TTC549 (cell line): ENCODE results near the gene STMN3.

Experiments
- FAIRE-seq: peaks from 2 replicates; lab custom pipeline; 2012; peaks lifted over from hg19 to GRCh38; lab: Jason Lieb, UNC

The STMN3 gene

DNA sequence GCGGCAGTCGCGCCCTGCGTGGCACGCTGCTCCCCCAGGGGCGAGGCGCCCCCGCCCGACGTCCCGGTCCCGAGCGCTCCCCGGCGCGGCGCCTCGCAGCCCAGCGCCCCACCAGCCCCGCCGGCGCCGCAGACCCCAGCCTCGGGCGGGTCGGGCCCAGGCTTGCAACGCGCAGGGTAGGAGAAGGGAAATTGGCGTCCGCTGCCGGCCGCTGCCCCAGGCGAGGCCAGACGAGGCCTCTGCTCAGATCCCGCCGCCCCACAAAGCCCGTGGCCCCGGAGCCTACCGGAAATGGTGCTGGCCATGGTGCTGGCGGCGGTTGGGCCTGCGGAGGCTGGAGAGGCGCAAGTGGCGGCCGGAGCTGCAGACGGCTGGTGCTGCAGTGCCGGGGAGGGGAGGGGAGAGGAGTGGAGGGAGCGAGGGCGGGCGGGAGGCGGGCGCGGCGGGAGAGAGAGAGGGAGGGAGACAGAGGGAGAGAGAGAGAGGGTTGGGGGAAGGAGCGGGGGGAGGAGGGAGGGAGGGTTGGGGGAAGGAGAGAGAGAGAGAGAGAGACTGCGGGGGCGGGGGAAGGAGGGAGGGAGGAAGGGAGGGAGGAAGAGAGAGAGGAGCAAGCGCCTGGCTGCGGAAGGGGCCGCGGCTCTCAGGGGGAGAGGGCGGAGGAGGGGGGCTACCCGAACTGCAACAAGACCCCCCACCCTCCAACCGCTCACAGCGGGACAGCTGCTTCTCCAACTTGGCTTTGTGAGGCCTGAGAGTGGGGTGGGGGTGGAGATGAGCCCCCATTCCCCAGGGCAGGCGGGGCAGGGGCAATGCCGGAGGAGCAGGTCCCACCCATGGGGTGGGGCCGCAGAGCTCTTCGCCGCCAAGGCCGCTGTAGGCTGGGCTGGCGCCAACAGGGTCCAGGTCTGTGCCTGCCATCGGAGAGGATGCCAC, at the start of gene STMN3:
TSS of gene STMN3 (minus strand) at position 384 of the 933 bp plus-strand sequence. CDS start at position 305, 79 bp downstream.
- FAIRE-seq = no peak

DNA sequence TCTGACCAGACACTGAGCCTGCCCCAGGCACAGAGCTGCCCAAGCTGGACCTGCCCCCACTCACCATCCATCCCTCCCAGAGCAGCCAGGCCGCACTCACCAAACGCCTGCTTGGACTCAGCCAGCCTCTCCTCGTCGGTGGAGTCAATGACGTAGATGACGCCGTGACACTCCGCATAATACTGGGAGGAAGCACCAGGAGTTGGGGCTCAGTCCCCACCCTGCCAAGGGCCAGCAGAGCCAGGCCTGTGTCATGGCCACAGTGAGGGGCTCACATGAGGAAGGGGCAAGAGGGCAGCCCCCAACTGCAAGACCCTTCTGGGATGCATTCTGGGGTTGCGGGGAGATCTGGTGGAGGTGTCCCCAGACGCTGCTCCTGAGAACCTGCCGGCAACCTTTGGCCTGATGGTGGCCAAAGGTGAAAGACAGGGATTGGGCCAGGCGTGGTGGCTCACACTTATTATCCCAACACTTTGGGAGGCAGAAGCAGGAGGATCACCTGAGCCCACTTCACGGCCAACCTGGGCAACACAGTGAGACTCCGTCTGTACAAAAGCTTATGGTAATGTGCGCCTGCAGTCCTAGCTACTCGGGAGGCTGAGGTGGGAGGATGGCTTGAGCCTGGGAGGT, 48.9 kb upstream of the STMN3 start:
- no peak for FAIRE-seq

DNA sequence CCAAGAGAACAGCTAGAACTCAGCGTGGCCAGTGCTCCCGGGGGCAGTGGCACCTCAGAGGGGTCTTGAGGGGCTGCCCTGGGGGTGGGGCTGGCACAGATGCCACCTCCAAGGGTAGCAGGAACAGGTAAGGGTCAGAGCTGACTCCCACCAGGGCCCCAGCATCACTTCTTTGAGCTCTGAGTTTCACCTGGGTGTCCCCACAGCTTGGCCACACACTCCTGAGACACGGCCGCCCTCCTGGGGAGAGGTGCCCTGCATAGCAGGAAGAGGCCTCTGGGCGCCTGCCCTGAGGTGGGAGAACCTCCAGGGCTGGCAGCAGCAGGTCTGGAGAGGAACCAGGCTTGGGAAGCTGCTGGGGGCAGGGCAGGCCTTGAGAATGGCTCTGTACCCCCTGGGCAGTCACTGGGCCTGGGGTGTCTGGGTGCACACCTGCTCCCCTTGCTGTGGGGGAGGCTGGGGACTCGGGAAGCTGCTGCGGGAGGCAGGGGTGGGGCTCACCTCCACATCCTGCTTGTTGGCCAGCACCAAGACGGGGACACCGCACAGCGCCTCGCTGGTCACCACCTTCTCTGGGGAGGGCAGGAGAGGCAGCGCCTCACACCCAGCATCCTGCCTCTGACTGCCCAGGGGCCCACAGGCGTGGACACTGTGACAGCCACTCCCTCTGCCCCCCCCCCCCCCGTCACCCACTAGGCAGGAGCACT, 48.3 kb upstream of the STMN3 start:
- FAIRE-seq = no peak

DNA sequence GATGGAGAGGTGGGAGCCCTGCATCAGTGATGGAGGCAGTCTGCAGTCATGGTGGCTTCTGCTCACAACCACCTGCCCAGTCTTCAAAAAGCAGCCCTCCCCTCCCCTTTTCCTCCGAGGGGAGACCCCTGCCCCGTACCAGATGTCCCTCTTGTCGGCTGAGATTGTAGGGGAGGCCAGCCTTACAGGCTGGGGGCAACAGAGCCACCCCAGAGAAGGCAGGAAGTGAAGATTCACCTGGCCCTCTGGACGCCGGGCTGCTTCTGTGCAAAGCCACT, 47.8 kb upstream of the STMN3 start:
- FAIRE-seq = no peak

GRCh38 chr20:63700199-63701050, 47.2 kb upstream of the STMN3 start:
- no peak for FAIRE-seq

DNA sequence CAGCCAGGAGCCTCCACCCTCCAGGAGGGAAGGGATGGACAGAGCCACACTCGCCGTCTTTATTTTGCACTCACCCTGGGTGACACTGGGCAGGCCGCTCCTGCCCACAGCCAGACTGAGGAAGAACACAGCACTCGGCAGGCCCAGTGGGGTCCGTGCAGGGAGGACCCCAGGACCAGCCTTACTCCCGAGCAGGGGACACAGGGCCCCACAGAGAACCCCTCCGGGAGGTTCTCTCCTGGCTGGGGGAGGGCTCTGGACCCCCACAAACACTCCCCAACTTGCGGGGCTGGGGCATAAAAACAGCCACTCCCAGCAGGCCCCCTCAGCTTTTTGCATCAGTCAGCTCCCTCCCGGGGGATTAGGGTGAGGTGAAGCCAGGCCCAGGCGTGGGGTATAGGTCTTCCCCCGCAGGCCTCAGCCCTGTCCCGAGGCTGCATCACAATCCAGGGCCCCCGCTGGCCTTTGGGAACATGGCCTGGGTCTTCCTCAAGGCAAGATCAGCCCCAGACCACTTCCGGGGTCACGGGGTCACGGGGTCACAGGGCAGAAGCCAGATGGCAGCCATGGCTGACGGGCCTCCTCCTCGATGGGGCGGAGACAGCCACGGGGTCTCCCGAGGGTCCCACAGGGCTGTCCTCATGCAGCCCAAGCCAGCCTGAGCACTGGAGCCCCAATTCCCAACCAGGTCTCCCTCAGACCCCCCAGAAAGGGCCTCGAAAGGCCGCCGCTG, 46.4 kb upstream of the STMN3 start:
- FAIRE-seq = no peak

DNA sequence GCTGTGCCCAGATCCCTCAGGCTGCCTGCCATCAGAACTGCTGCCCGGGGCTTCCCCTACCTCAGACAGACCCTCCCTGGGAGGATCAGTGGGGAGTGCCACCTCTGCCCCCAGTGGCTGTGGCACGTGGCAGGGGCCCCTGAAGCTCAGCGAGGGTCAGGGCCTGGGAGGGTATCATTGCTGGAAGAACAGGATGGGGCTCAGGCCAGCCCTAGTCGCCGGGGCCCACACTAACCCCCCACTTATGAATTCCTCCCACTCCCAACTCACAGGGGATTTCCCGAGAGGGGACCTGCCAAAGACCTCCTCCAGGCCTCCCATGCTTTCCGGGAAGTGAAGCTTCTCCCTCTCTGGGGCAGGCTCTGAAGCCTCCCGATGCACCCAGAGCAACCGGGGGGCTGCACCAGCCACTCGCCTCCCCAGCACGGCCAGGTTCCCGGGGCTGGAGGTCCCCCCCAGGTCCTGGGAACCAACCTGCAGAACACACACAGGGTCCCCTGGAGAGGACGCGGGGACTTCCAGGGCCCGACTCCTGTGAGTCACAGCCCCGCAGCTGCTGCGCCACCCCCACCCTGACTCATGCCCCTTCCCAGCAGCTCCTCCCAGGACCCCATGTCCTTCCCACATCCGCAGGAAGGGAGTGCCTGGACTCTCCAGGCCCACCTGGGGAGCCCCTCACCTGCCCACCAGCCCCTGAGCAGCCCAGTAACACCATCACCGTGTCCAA, 45.7 kb upstream of the STMN3 start:
- FAIRE-seq = no peak

DNA sequence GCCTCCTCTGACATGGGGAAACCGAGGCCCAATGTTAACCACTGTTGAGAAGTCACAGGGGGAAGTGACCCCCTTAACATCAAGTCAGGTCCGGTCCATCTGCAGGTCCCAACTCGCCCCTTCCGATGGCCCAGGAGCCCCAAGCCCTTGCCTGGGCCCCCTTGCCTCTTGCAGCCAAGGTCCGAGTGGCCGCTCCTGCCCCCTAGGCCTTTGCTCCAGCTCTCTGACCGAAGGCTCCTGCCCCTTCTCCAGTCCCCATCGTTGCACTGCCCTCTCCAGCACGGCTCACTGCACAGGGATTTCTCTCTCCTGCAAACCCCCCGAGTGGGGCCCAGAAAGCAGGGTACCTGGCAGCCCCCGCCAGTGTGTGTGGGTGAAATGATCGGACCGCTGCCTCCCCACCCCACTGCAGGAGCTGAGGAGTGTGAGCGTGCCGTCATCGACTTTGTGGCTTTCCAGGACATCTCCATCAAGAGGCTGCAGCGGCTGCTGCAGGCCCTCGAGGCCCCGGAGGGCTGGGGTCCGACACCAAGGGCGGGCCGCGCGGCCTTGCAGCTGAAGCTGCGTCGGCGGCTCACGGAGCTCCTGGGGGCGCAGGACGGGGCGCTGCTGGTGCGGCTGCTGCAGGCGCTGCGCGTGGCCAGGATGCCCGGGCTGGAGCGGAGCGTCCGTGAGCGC, 44.8 kb upstream of the STMN3 start:
- no peak for FAIRE-seq

GRCh38 chr20:63697357-63697867, 44.2 kb upstream of the STMN3 start:
- no peak for FAIRE-seq

GRCh38 chr20:63696628-63697356, 43.6 kb upstream of the STMN3 start, which contains the start of gene TNFRSF6B:
TNFRSF6B (plus strand) TSS chr20:63696652; CDS start chr20:63696768, 116 bp downstream.
- no peak for FAIRE-seq

DNA sequence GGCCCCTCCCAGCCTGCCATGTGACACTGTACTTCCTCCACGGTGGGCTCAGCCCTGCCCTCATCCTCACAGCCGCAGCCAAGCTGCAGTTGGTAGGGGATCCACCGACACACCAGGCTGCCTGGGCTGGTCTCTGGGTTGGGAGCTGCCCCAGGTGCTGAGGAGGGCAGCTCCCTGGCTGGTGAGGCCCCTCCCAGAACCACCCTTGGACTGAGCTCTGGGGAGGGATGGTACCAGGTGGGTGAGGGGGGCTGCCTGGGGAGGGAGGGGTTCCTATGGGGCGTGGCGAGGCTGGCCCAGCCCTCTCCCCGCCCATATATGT, 43.0 kb upstream of the STMN3 start:
- no peak for FAIRE-seq

- no peak for FAIRE-seq
Measured at GRCh38 chr20:63695424-63696305, 42.4 kb upstream of the STMN3 start.

GRCh38 chr20:63694584-63695423, 41.6 kb upstream of the STMN3 start:
- FAIRE-seq = no peak

- FAIRE-seq = no peak
Measured at GRCh38 chr20:63693733-63694583, 40.7 kb upstream of the STMN3 start.

GRCh38 chr20:63693083-63693732, 40.0 kb upstream of the STMN3 start:
- FAIRE-seq = no peak
